Astrocyte of the spinal cord (primary cell): ENCODE measurements around the gene HOXB6.
A peak's percentile ranks its signal among the peaks of the same experiment; 100 is the strongest.

Source experiments
- DNase-seq: peaks from one replicate; pipeline ENCODE4 v3.0.0; 2011; ENCODE audit warnings: low read depth, low spot score
- H3K4me3 ChIP-seq: 2 replicates; pipeline ENCODE4 v1.5.1; 2011; ENCODE audit warnings: low read depth, mild to moderate bottlenecking, low read length, moderate library complexity
- CTCF ChIP-seq: IDR thresholded peaks from 2 replicates; pipeline ENCODE4 v1.5.1; 2012; ENCODE audit warnings: low read depth, mild to moderate bottlenecking, low read length, inconsistent platforms
- in situ Hi-C: cut with HindIII; loops from 2 replicates; pipeline ENCODE4 v1.10.0; 2017; ENCODE audit warnings: low sequenced_read_pairs

HOXB6 gene

GRCh38 chr17:48564188-48565021 lies 40.4 kb downstream of the HOXB6 start:
- DNase-seq: no peak
- in situ Hi-C loops: no loop called here
- peak overlapping the region; percentile 43 for H3K4me3 ChIP-seq
- TF ChIP-seq CTCF: no peak

- TF ChIP-seq CTCF: no peak
- in situ Hi-C loops: no loop called here
- no peak for DNase-seq
- H3K4me3 ChIP-seq: peak overlapping the region; percentile 43
These were observed 41.0 kb downstream of the HOXB6 start for GRCh38 chr17:48563867-48564187.

DNA sequence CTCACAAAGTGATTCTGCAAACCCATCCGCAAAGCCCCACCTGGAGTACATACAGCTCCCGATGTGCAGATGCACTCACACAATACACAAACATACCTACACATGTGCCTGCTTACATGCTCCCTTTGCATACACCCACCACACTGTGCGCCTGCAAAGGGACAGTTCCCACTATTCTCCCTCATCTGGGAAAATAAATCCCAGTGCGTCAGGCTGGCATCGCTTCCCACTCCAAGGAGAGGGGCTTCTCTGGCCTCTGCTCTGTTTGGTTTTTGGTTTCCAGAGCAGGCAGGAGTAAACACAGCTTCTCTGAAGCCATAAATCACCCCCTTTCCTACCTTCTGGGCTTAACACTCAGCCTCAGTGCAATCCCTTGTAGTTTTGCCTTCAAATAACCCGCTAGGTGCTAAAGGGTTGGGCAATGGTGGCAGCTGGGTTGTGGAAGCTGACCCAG lies 41.4 kb downstream of the HOXB6 start:
- DNase-seq: no peak
- H3K4me3 ChIP-seq: peak overlapping the region; percentile 43
- in situ Hi-C loops: no loop called here
- TF ChIP-seq CTCF: no peak

DNA sequence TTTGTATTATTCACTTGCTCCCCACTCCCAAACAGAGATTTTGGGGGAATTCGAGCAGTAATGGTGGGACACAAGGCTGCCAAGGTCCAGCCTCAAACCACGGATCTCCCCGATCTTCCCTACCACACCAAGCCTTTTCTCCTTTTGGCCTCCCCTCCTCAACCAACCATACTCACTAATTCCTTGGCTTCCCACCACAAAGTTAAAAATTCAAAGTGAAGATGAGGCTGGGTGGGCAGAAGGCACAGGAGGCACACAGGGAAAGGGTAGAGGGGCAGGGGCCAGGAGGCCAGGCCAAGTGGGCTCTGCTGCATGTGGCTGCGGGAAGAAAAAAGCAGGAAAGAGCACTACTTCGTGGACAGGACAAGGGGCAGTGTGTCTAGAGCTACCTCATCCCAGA lies 41.9 kb downstream of the HOXB6 start:
- in situ Hi-C loops: no loop called here
- no peak for TF ChIP-seq CTCF
- peak overlapping the region; percentile 43 for H3K4me3 ChIP-seq
- no peak for DNase-seq

- TF ChIP-seq CTCF: peak; percentile 49
- no peak for DNase-seq
- peak overlapping the region; percentile 43 for H3K4me3 ChIP-seq
- in situ Hi-C loops: no loop called here
These were observed 42.6 kb downstream of the HOXB6 start for GRCh38 chr17:48561884-48562810.

DNA sequence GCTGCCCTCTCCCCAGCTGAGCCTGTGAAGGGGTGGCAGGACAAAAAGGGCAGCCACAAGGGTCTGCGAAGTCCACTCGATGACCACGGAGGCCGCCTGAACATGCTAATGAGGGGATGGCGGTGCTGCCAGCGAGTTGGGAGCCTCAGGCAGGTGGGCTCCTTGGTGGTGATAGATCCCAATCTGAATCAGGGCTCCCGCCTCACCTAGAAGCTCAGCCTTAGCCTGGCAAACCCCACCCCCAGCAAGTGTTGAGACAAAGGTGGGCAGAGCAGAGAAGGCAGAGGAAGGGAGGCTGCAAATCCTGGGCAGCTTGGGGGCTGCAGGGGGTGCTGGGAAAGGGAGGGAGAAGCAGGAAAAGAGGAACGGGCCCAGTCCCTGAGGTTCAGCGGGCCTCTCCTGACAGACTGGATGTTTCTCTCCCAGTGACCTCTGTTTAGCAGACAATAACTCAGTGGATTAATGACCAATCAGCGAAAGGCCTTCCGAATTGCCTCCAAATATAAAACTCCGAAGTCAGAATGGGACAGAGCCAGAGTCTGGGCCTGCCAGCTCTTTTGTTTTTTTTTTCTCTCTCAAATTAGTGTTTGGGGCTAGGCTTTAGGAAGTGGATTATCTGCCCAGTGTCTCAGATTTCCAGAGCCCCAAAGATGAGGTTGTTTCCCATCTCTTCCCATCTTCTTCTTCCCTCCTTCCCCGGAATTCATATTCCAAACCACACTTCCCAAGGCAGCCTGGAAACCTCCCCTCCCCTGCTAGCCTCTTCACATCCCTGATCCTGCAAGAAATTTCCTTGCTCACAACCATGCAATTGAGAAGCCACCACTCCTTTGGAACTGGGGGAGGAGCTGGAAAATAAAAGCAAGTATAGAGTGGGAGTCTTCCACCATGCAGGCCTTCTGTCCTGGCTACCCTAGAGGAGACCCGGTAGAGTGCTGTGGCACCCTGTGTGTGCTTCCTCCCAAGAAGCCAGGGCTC lies 44.7 kb downstream of the HOXB6 start:
- TF ChIP-seq CTCF: no peak
- peak overlapping the region; percentile 1 for H3K4me3 ChIP-seq
- in situ Hi-C loops: no loop called here
- no peak for DNase-seq
